HepG2 (cell line): ENCODE data around the gene NLRP8. TPM values are rescaled to one million over a fixed set of nuclear protein-coding genes. Genes with fewer than 3 reads are reported as not detected.

Experiments
- ATAC-seq: fragments of 200-7000 bp; cut with Tn5 transposase; 3 replicates; pipeline ENCODE4 v1.9.1; 2020; ENCODE audit warnings: mild to moderate bottlenecking, moderate library complexity
- BruUV-seq: library from RNA; stranded (reverse); fragments of 400-500 nt; replicated peaks from 2 replicates; lab custom pipeline; 2021; lab: Mats Ljungman, UMichigan
- CTCF ChIA-PET: fragments of 300-600 bp; formaldehyde crosslinking; extraction: SDS; loops from one replicate; lab custom pipeline; 2021; ENCODE audit warnings: low total read pairs, inconsistent platforms, low intra/inter-chr PET ratio; lab: Yijun Ruan, JAX
- POLR2A ChIA-PET: fragments of 350-600 bp; sonication (Branson Sonifier 250); formaldehyde crosslinking; loops from one replicate; lab custom pipeline; 2020; ENCODE audit warnings: antibody characterized with exemption, inconsistent platforms; lab: Yijun Ruan, JAX
- DNase-seq: peaks from one replicate; pipeline ENCODE4 v3.0.0-alpha.2; 2015; ENCODE audit warnings: low spot score
- FAIRE-seq: peaks from 3 replicates; lab custom pipeline; 2011; peaks lifted over from hg19 to GRCh38; lab: Jason Lieb, UNC
- H2AFZ ChIP-seq: one replicate; pipeline ENCODE4 v1.6.1; 2011; ENCODE audit warnings: low read length, inconsistent platforms
- H3K27ac ChIP-seq: fragments of 300-600 bp; 3 replicates; pipeline ENCODE4 v1.8.0; 2011; ENCODE audit warnings: mixed run types, mild to moderate bottlenecking, mixed read lengths, low read length, inconsistent platforms; ENCODE audit not compliant: insufficient read depth; ENCODE audit errors: extremely low read length
- H3K27me3 ChIP-seq, 2 experiments: fragments of 200-600 bp in 1 of 2; 2 replicates in 1 of 2; 3 replicates in 1 of 2; pipeline versions ENCODE4 v1.6.0 to v1.8.0; 2011; ENCODE audit warnings: low read length in 2 of 2, mild to moderate bottlenecking in 2 of 2, moderate library complexity in 2 of 2, inconsistent platforms in 1 of 2; ENCODE audit not compliant: insufficient read depth in 2 of 2, control insufficient read depth in 1 of 2
- H3K36me3 ChIP-seq, 2 experiments: fragments of 200-600 bp in 1 of 2; replicated peaks in 1 of 2; 2 replicates in 1 of 2; 3 replicates in 1 of 2; pipeline versions ENCODE4 v1.5.1 to v1.8.0; 2011; ENCODE audit warnings: low read length in 2 of 2, inconsistent platforms in 1 of 2; ENCODE audit not compliant: insufficient read depth in 2 of 2, control insufficient read depth in 1 of 2
- H3K4me1 ChIP-seq: 2 replicates; pipeline ENCODE4 v1.5.1; 2012; ENCODE audit warnings: low read length, inconsistent platforms; ENCODE audit not compliant: insufficient read depth
- H3K4me2 ChIP-seq: 2 replicates; pipeline ENCODE4 v1.6.0; 2011; ENCODE audit warnings: low read depth, low read length, inconsistent platforms
- H3K4me3 ChIP-seq, 3 experiments: fragments of 200-600 bp in 1 of 3; sonication (generic), shearing (Covaris generic) in 1 of 3; replicated peaks in 1 of 3; 2 replicates each; pipeline ENCODE4 v1.5.1; 2011 to 2016; ENCODE audit warnings: low read length in 3 of 3, inconsistent platforms in 2 of 3, low read depth in 2 of 3, mild to moderate bottlenecking in 2 of 3, control low read depth in 1 of 3, mixed read lengths in 1 of 3; ENCODE audit not compliant: insufficient read depth in 1 of 3
- H3K79me2 ChIP-seq: one replicate; pipeline ENCODE4 v1.6.1; 2011; ENCODE audit warnings: low read length, inconsistent platforms; ENCODE audit not compliant: insufficient read depth
- H3K9ac ChIP-seq: 2 replicates; pipeline ENCODE4 v1.6.0; 2011; ENCODE audit warnings: mild to moderate bottlenecking, low read depth, low read length, inconsistent platforms; ENCODE audit not compliant: insufficient read depth
- H3K9me3 ChIP-seq: 2 replicates; pipeline ENCODE4 v1.5.1; 2012; ENCODE audit warnings: mild to moderate bottlenecking, low read length
- H4K20me1 ChIP-seq: 2 replicates; pipeline ENCODE4 v1.6.0; 2011; ENCODE audit warnings: inconsistent platforms, mild to moderate bottlenecking, low read length, moderate library complexity; ENCODE audit not compliant: insufficient read depth
- KAT7 ChIP-seq: IDR thresholded peaks from 2 replicates; pipeline ENCODE4 v1.6.1; 2018; ENCODE audit warnings: borderline replicate concordance, missing compliant biosample characterization
- THYN1 ChIP-seq: sonication (generic); formaldehyde crosslinking; IDR thresholded peaks from 2 replicates; pipeline ENCODE4 v1.8.1; 2023; ENCODE audit warnings: low read depth, mild to moderate bottlenecking, moderate library complexity, missing genetic modification reagents, borderline replicate concordance
- ZBTB21 ChIP-seq: sonication (generic); formaldehyde crosslinking; IDR thresholded peaks from 2 replicates; pipeline ENCODE4 v1.4.0; 2020; ENCODE audit warnings: missing genetic modification reagents
- ZFP41 ChIP-seq: sonication (generic); formaldehyde crosslinking; IDR thresholded peaks from 2 replicates; pipeline ENCODE4 v1.4.0; 2020; ENCODE audit warnings: mild to moderate bottlenecking, missing genetic modification reagents, borderline replicate concordance
- ZNF138 ChIP-seq: sonication (generic); formaldehyde crosslinking; IDR thresholded peaks from 2 replicates; pipeline ENCODE4 v1.5.0; 2020; ENCODE audit warnings: mild to moderate bottlenecking, low read depth, missing genetic modification reagents
- ZNF839 ChIP-seq: sonication (generic); formaldehyde crosslinking; IDR thresholded peaks from 2 replicates; pipeline ENCODE4 v1.4.0; 2020; ENCODE audit warnings: missing genetic modification reagents, mild to moderate bottlenecking, borderline replicate concordance
- ZSCAN22 ChIP-seq: sonication (generic); formaldehyde crosslinking; IDR thresholded peaks from 2 replicates; pipeline ENCODE4 v1.4.0; 2020; ENCODE audit warnings: mild to moderate bottlenecking, missing genetic modification reagents
- WGBS: methylation state at CpG from one replicate; pipeline ENCODE4 v1.1.6; 2017; ENCODE audit warnings: low lambda C conversion rate; 5-methylcytosine and 5-hydroxymethylcytosine counted together
- in situ Hi-C: cut with HindIII; loops from 2 replicates; pipeline ENCODE4 v1.10.0; 2017; ENCODE audit warnings: low pct_unique_long_range_greater_than_20kb; ENCODE audit not compliant: extremely low pct_ligation_motif_present
- intact Hi-C: fragments of 100-400 bp; cut with micrococcal nuclease; formaldehyde crosslinking; loops from one replicate; pipeline ENCODE4 v1.10.0; 2022; ENCODE audit not compliant: unreplicated experiment
- polyA plus RNA-seq, 8 experiments: library from polyadenylated mRNA; depleted of rRNA in 3 of 8; stranded (reverse) in 7 of 8; unstranded in 1 of 8; fragments of >200 nt; fragmentation: Illumina TruSeq in 4 of 8; extraction: Trizol in 4 of 8; gene quantifications; 2 replicates each; pipeline versions ENCODE4 v1.2.1 to v1.2.3, GENCODE V29; 2011 to 2016; ENCODE audit warnings: low read depth in 4 of 8, missing spikeins in 1 of 8, mixed read lengths in 1 of 8; ENCODE audit not compliant: insufficient read depth in 1 of 8
- total RNA-seq, 5 experiments: library from RNA; depleted of rRNA; stranded (reverse); fragments of >200 nt; fragmentation: Illumina TruSeq; extraction: Trizol; gene quantifications; 2 replicates each; pipeline ENCODE4 v1.2.3, GENCODE V29; 2016; ENCODE audit warnings: low read depth in 1 of 5
- TF ChIP-seq, protein P1 (sequence below): sonication (generic); formaldehyde crosslinking; IDR thresholded peaks from 2 replicates; pipeline ENCODE4 v1.8.1; 2023; ENCODE audit warnings: mild to moderate bottlenecking, missing genetic modification reagents, borderline replicate concordance
- TF ChIP-seq, protein P2 (sequence below): sonication (generic); formaldehyde crosslinking; conservative IDR thresholded peaks from 2 replicates; pipeline ENCODE4 v1.4.0; 2020; ENCODE audit warnings: missing genetic modification reagents
- TF ChIP-seq, protein P3 (sequence below): fragments of 450-650 bp; IDR thresholded peaks from 2 replicates; pipeline ENCODE4 v1.6.1; 2017; ENCODE audit warnings: mild to moderate bottlenecking

Gene NLRP8
- total and polyA plus RNA-seq, 2 of the 13 experiments (the other 11 are each of a cell fraction or from before 2014, with no cell fraction given), result not detected

DNA sequence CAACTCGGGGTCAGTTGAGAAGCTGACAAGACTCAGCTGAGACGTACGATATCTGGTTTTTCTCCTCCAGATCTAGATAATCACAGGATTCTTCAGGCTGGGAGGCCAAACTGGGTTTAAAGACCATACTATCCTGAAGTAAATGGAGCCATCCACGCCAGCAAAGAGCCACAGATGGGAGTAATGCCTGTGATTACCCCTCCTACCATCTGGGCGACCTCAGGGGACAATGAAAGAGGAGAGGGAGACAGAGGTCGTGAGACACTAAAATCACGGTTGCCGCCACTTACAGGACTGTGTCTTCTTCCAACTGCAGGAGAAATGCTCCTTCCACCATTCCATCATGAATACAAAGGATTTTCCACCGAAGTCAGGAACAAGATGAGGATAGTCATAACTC, 12.4 kb upstream of the NLRP8 start:
- ATAC-seq (no peak), DNase-seq (no peak), FAIRE-seq (no peak)
- no peaks in the 10 kb centered on the region for H3K9me3 ChIP-seq
- H4K20me1 ChIP-seq, result no peaks in the 10 kb centered on the region
- no peaks in the 10 kb centered on the region for H3K36me3 ChIP-seq
- no peak overlapping the region for H3K27ac ChIP-seq
- WGBS, result 15% methylated on average over 9 of the region's 9 CpGs
- CTCF ChIA-PET, result no interaction called here
- no peak overlapping the region for H3K9ac ChIP-seq
- H3K27me3 ChIP-seq, result peaks cover 1 to 24% of the 10 kb centered on the region in 2 experiments
- in situ Hi-C loops, result no loop called here
- no peak overlapping the region for H3K4me3 ChIP-seq
- no peak overlapping the region for H3K4me2 ChIP-seq
- H3K4me1 ChIP-seq, result no peaks in the 10 kb centered on the region
- TF ChIP-seq ZNF138 (CRISPR knock-in tag), result no peak
- POLR2A ChIA-PET, result no interaction called here
- BruUV-seq, result no TSS peak
- intact Hi-C loops, result no loop called here
- no peak overlapping the region for H2AFZ ChIP-seq
- H3K79me2 ChIP-seq, result no peaks in the 10 kb centered on the region

DNA sequence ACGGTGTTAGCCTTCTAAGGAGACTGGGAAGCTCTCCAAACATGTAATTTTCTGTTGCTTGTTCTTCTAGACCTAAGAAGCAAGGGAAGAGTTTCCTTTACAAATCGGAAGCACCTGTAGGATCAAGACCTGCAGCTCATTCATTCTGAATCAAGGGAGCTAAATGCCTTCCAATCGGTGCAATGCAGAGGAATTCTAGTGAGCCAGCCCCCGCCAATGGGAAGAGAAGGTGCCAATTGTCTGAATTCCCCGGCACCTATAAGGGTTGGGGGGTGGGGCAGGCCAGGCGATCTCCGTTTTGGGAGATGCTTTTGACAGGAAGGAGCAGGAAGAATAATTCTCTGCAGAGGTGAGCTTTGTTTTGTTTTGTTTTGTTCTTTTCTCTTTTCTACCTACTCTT, 8.4 kb upstream of the NLRP8 start:
- no peaks in the 10 kb centered on the region for H3K4me1 ChIP-seq
- H3K9me3 ChIP-seq, result no peaks in the 10 kb centered on the region
- no peak overlapping the region for H3K27ac ChIP-seq
- in situ Hi-C loops, result no loop called here
- POLR2A ChIA-PET, result no interaction called here
- no peak overlapping the region for H3K4me3 ChIP-seq
- no peaks in the 10 kb centered on the region for H3K36me3 ChIP-seq
- no peak overlapping the region for H2AFZ ChIP-seq
- no peaks in the 10 kb centered on the region for H4K20me1 ChIP-seq
- H3K27me3 ChIP-seq, result peaks cover under 1 to 11% of the 10 kb centered on the region in 2 experiments
- intact Hi-C loops, result no loop called here
- no peak for DNase-seq
- 19% methylated on average over 7 of the region's 7 CpGs for WGBS
- H3K9ac ChIP-seq, result no peak overlapping the region
- TF ChIP-seq, protein P1, sequence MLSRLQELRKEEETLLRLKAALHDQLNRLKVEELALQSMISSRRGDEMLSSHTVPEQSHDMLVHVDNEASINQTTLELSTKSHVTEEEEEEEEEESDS (CRISPR knock-in tag), result no peak
- TF ChIP-seq, protein P2, sequence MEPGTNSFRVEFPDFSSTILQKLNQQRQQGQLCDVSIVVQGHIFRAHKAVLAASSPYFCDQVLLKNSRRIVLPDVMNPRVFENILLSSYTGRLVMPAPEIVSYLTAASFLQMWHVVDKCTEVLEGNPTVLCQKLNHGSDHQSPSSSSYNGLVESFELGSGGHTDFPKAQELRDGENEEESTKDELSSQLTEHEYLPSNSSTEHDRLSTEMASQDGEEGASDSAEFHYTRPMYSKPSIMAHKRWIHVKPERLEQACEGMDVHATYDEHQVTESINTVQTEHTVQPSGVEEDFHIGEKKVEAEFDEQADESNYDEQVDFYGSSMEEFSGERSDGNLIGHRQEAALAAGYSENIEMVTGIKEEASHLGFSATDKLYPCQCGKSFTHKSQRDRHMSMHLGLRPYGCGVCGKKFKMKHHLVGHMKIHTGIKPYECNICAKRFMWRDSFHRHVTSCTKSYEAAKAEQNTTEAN (CRISPR knock-in tag), result no peak
- no peak for TF ChIP-seq THYN1
- TF ChIP-seq ZFP41 (CRISPR knock-in tag), result no peak
- TF ChIP-seq, protein P3, sequence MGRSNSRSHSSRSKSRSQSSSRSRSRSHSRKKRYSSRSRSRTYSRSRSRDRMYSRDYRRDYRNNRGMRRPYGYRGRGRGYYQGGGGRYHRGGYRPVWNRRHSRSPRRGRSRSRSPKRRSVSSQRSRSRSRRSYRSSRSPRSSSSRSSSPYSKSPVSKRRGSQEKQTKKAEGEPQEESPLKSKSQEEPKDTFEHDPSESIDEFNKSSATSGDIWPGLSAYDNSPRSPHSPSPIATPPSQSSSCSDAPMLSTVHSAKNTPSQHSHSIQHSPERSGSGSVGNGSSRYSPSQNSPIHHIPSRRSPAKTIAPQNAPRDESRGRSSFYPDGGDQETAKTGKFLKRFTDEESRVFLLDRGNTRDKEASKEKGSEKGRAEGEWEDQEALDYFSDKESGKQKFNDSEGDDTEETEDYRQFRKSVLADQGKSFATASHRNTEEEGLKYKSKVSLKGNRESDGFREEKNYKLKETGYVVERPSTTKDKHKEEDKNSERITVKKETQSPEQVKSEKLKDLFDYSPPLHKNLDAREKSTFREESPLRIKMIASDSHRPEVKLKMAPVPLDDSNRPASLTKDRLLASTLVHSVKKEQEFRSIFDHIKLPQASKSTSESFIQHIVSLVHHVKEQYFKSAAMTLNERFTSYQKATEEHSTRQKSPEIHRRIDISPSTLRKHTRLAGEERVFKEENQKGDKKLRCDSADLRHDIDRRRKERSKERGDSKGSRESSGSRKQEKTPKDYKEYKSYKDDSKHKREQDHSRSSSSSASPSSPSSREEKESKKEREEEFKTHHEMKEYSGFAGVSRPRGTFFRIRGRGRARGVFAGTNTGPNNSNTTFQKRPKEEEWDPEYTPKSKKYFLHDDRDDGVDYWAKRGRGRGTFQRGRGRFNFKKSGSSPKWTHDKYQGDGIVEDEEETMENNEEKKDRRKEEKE, result no peak
- TF ChIP-seq KAT7 (CRISPR knock-in tag), result no peak
- TF ChIP-seq ZSCAN22 (CRISPR knock-in tag), result no peak
- no peak for TF ChIP-seq ZNF839 (CRISPR knock-in tag)
- no peak for TF ChIP-seq ZBTB21 (CRISPR knock-in tag)
- no TSS peak for BruUV-seq
- CTCF ChIA-PET, result no interaction called here
- no peaks in the 10 kb centered on the region for H3K79me2 ChIP-seq
- no peak for ATAC-seq
- no peak for FAIRE-seq
- no peak overlapping the region for H3K4me2 ChIP-seq
